T1000 (cell line): ENCODE measurements around the gene LRRC58.
"Not testable (repeated sequence)": the region's sequence is repeated elsewhere in the genome, so short reads cannot be mapped to it uniquely, and the experiment has no call there.

Source experiments
- DNase-seq: peaks from one replicate; lab custom pipeline; 2025; ENCODE audit warnings: mixed read lengths; lab: John Stamatoyannopoulos, UW

Gene LRRC58

DNA sequence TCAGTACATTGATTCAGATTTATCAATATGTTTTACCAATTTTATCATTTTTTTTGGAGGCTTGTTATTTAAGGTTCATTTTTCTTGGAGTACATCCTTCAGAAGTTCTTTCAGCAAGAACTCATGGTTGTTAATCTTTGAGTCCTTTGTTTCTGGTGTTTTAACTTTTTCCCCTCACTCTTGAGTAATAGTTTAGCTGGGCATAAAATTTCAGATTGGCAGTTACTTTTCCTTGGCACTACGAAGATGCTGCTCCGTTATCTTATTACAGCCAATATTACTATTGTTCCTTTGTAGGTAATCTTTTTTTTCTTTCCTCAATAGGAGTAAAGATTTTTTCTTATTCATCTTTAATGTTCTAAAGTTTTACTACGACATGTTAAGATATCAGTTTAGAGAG lies 9.8 kb downstream of the LRRC58 start:
- no peak for DNase-seq

DNA sequence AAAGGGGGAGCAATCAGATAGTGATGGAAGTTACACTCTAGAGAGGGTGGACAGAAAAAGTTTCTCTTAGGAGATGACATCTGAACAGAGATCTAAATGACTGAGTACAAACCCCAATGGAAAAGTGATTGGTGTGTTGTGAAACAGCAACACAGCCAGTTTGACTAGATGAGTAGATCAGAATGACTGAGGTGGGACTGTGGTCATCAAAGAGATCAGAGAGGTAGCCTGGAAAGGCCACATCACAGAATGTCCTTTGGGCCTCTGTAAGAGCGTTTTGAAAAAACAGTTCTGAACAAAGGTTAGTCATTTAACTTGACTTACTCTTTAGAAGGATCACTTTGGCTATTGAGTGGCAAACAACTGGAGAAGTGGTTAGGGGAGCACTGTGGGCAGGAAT lies 10.6 kb downstream of the LRRC58 start:
- DNase-seq = no peak

DNA sequence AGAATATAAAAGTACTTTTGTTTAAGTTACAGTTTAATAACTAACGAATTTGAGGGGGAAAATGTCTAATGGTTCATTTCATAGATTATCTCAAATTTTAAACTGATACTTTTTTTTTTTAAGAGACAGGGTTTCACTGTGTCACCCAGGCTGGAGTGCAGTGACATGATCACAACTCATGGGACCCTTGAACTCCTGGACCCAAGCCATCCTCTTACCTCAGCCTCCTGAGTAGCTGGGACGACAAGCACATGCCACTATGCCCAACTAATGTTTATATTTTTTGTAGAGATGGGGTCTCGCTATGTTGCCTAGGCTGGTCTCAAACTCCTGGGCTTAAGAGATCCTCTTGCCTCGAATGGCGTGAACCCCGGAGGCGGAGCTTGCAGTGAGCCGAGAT lies 16.5 kb downstream of the LRRC58 start:
- DNase-seq = no peak

GRCh38 chr3:120331076-120331475 lies 18.1 kb downstream of the LRRC58 start:
- no peak for DNase-seq

DNA sequence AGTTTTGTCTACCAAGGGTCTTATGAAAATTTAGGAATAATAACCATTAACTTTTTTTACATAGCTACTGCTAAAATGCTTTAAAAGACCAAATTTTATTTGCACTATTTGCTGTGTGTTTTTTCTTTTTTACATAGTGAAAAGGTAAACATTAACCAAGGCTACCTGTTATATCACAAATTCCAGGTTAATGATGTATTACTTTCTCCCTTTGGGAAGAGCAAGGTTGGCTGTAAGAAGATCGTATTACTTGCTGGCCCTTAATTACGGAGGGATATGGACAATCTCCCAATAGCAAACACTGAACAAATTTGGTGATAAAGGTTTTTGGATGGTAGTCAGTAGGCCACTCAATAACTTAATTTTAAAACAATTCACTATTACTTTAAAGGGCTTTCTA lies 22.4 kb downstream of the LRRC58 start:
- no peak for DNase-seq

- no peak for DNase-seq
Measured at GRCh38 chr3:120324190-120324589, 25.0 kb downstream of the LRRC58 start.

- DNase-seq = not testable (repeated sequence)
Measured at GRCh38 chr3:120323761-120324160, 25.4 kb downstream of the LRRC58 start.

DNA sequence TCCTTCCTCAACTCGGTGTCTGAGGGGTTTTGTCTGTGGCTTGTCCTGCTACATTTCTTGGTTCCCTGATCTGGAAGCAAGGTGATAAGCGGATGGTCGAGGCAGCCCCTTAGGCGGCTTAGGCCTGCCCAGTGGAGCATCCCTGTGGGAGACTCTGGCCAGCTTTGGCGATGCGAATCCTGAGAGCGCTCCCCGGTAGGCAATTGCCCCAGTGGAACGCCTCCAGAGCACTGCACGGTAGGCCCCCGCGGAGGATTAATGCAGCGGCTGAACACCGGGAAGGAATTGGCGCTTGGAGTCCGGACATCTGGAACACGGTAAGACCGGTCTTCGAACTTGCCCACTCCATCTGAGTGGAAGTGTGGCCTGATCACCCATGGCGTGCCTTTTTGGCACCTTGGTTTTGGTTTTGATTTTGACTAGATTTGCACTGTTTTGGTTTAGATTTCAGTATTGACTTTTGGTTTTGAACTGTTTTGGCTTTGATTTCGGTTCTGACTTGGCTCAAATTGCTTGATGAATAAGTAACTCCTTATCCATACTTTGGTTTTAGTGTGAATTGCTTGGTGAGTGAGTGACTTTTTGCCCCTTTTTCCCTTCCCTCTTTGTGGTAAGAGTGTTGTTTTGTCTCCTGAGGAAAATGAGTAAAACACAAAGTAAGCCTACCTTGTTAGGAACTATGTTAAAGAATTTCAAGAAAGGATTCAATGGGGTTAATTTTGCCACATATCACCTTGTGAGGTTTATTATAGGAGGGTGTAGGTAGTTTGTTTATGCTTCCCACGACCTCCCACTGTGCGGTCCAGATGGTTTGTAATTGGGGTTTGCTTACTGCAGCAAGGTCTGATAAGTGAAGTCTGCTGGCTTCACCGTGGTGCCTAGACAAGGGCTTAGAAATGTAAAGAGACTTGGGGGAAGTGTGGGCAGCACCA lies 37.0 kb downstream of the LRRC58 start:
- no peak for DNase-seq

GRCh38 chr3:120306519-120307455 lies 42.4 kb downstream of the LRRC58 start:
- DNase-seq = no peak

GRCh38 chr3:120304616-120305015 lies 44.5 kb downstream of the LRRC58 start:
- no peak for DNase-seq

DNA sequence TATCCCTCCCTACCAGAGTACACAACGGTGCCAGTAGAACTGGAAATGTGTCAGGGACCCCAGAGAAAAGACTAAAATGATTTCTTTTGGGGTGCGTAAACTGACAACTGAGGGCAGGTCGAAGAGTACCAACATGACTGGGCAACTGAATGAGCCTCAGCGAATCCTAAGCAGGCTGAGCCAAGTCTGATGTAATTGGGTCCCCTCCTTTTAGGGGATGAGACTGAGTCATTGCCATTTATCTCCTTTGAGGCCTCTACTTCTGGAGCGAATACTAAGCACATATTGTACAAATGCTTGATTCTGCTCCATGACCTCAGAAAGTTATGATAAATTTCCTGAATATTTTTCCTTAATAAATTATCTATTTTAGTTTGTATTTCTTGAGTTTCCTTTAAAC lies 46.8 kb downstream of the LRRC58 start:
- DNase-seq = no peak

DNA sequence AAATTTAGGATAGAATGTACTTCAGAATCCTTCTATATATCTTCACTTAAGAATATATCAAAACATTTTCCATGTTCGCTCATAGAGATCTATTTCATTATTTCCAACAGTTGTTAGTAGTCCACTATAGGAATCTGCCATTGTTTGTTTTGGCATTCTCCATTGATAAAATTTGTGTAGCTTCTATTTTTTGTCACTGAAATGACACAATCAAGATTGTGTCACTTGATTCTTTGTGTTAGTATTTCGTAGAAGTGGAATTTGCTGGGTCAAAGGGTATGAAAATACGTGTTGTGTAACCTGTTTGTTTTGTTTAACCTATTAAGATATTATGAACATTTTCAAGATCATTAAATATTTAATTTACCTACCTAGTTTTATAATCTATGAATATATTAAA lies 48.2 kb downstream of the LRRC58 start:
- DNase-seq = no peak

DNA sequence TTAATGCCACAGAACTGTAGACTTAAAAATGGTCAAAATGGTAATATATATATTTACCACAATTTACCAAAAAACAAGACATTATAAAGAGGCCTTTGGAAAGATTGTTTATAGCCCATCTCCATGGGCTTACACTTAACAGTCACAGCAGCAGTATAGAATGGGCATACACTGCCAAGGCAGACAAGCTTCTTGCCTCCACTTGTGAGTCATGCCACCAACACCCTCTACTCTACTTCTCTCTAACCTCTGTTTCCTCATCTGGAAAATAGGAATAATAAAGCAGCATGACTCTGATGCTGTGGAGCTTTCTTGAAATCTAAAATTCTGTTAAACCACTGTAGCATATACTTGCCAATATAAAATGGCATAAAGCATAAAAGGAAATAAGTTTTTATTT lies 49.8 kb downstream of the LRRC58 start:
- no peak for DNase-seq

- no peak for DNase-seq
Measured at GRCh38 chr3:120298996-120299395, 50.2 kb downstream of the LRRC58 start.

DNA sequence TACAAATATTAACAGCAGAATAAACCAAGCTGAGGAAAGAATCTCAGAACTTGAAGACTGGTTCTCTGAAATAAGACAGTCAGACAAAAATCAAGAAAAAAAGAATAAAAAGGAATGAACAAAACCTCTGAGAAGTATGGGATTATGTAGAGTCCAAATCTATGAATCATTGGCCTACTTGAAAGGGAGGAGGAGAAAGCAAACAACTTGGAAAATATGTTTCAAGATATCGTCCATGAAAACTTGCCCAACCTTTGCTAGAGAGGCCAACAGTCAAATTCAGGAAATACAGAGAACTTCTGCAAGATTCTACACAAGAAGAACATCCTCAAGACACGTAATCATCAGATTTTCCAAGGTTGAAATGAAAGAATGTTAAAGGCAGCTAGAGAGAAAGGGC lies 57.6 kb downstream of the LRRC58 start:
- not testable (repeated sequence) for DNase-seq

DNA sequence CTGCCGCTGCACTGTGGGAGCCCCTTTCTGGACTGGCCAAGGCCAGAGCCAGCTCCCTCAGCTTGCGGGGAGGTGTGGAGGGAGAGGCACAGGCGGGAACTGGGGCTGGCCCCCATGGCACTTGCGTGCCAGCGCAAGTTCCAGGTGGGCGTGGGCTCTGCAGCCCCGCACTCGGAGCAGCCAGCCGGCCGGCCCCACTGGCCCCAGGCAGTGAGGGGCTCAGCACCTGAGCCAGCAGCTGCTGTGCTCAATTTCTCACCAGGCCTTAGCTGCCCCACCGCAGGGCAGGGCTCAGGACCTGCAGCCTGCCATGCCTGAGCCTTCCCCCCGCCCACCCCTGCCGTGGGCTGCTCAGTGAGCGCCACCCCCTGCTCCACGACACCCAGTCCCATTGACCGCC lies 59.5 kb downstream of the LRRC58 start:
- DNase-seq = no peak

DNA sequence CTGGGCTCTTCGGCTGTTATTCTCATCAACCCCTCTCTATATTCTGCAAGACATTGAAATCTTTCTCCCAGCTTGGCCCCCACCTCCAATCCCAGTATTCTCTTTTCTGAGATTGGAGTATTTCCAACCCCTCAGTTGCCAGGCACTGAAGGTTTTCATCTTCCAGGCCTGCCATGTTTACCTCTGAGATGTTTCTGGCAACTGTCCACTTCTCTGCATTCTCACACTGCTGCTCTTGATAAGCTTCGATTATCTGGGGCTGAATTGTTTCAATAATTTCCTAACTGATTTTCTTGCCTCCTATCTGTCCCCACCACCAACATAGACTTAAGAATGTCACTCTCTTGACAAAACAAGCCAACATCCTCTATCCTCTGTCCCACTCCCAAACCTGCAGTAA lies 62.7 kb downstream of the LRRC58 start:
- no peak for DNase-seq

DNA sequence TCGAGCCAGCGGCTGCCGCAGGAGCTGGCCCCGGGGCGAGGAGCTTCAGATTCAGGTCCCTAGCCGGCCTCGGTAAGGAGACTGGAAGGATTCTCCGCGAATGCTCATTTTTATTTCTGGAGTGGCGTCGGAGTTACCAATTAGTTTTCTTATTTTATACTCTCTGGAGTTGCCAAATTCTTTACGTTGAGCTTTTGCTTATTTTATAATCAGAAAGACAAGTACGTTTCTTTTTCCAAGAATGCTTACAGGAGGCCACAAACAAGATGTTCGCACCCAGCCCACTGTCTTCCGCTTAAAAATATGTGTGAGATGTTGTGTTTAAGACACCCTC lies 63.7 kb downstream of the LRRC58 start:
- DNase-seq = no peak

GRCh38 chr3:120284747-120285507 lies 64.2 kb downstream of the LRRC58 start, which contains the start of gene GPR156:
GPR156 (minus strand) TSS chr3:120285222; CDS start chr3:120244098, 41,124 bp downstream.
- no peak for DNase-seq

DNA sequence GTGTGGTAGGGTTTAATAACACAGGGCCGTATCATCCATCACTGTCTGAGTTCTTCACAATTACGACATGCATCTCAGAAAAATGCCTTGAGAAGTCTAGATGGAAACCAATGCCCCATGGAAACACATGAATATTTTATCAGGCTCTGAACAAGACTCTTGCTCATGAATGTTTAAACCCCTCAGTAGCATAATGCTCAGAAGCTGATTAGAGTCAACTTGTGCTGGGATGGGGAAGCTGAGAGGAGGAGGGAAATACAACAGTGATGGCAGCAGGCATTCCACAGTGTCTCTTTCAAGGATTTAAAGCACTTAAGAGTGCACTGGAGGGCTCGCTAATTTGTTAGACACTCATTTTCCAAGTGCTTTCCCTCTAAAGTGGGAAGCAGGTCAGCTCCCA lies 67.9 kb downstream of the LRRC58 start:
- DNase-seq = no peak

GRCh38 chr3:120280566-120280965 lies 68.6 kb downstream of the LRRC58 start:
- no peak for DNase-seq

- DNase-seq = no peak
Measured at GRCh38 chr3:120280026-120280425, 69.1 kb downstream of the LRRC58 start.
